ENCODE results near the gene CCDC24. TPM values are rescaled to one million over a fixed set of nuclear protein-coding genes. Genes with fewer than 3 reads are reported as not detected.

The CCDC24 gene
- total and polyA plus RNA-seq, 9 of the 15 experiments (the other 6 are each of a cell fraction or from before 2014, with no cell fraction given) = 0.31 to 4.5 (median 1.5) TPM

- no peak for TF ChIP-seq ZNF280B (CRISPR knock-in tag; IDR thresholded peaks at IDR 0.05)
- TF ChIP-seq RBM17 (IDR thresholded peaks at IDR 0.05; ENCODE audit: borderline replicate concordance, low read depth, low read length) = no peak
- TF ChIP-seq ZFP1 (CRISPR knock-in tag; IDR thresholded peaks at IDR 0.05) = peak; percentile 71; the same call in 1 of the 2 replicates
- no peak for TF ChIP-seq PTTG1 (tag; IDR thresholded peaks at IDR 0.05; ENCODE audit: low read depth)
- no peak for TF ChIP-seq SNAPC5 (CRISPR knock-in tag; IDR thresholded peaks at IDR 0.05)
- no peak for TF ChIP-seq POLR2AphosphoS2 (IDR thresholded peaks at IDR 0.05; ENCODE audit: low read length)
- TF ChIP-seq ZNF445 (CRISPR knock-in tag; IDR thresholded peaks at IDR 0.05; ENCODE audit: low read depth) = peak; percentile 88
- no peak; the same call in 1 of the 2 replicates for TF ChIP-seq SIN3B (IDR thresholded peaks at IDR 0.05; ENCODE audit: low read depth)
- TF ChIP-seq PURB (CRISPR knock-in tag; IDR thresholded peaks at IDR 0.05; ENCODE audit: low read depth) = no peak
- TF ChIP-seq ZNF512 (tag; IDR thresholded peaks at IDR 0.05) = no peak
- peak; percentile 78 to 80 for TF ChIP-seq RAD21 (CRISPR knock-in tag; conservative IDR thresholded peaks at IDR 0.05 in 1 of 2, IDR thresholded peaks at IDR 0.05 in 1 of 2)
- no peak for TF ChIP-seq ZNF518B (CRISPR knock-in tag; IDR thresholded peaks at IDR 0.05)
- TF ChIP-seq AFF1 (IDR thresholded peaks at IDR 0.05; ENCODE audit: low read depth in 1 of 2, partially characterized antibody in 2 of 2) = peak in 1 of 2 experiments; percentile 98
These were observed 44.5 kb downstream of the CCDC24 start (continued) for GRCh38 chr1:44035726-44036408.
